Transverse colon (tissue), 4 donors: ENCODE data around the gene NOL8. TPM values are rescaled to one million over a fixed set of nuclear protein-coding genes. Genes with fewer than 3 reads are reported as not detected.
A peak's percentile ranks its signal among the peaks of the same experiment; 100 is the strongest.

Source experiments
- DNase-seq: peaks from one replicate; pipeline ENCODE4 v3.0.0-alpha.2; 2019
- H3K27ac ChIP-seq, 4 donors: fragments of 200-600 bp; sonication (generic); 2 replicates each; pipeline ENCODE4 v1.5.1; 2016 to 2018; ENCODE audit warnings: inconsistent platforms in 4 of 4
- H3K27me3 ChIP-seq: fragments of 200-600 bp; sonication (generic); 2 replicates; pipeline ENCODE4 v1.5.1; 2017; ENCODE audit warnings: inconsistent platforms
- H3K36me3 ChIP-seq, 4 donors: fragments of 200-600 bp; sonication (generic); 2 replicates each; pipeline ENCODE4 v1.5.1; 2017 to 2019; ENCODE audit warnings: inconsistent platforms in 4 of 4
- H3K4me1 ChIP-seq, 4 donors: fragments of 200-600 bp; sonication (generic); 2 replicates each; pipeline ENCODE4 v1.5.1; 2017 to 2020; ENCODE audit warnings: inconsistent platforms in 4 of 4
- H3K4me3 ChIP-seq, 4 donors: fragments of 200-600 bp; sonication (generic); 1 replicate in 1 of 4; 2 replicates in 3 of 4; pipeline versions ENCODE4 v1.5.1 to v1.6.1; 2017 to 2019; ENCODE audit warnings: inconsistent platforms in 4 of 4
- H3K9me3 ChIP-seq, 2 donors: fragments of 200-600 bp; sonication (generic); 2 replicates each; pipeline ENCODE4 v1.5.1; 2017 to 2019; ENCODE audit warnings: inconsistent platforms in 2 of 2
- EP300 ChIP-seq: sonication (generic); formaldehyde crosslinking; IDR thresholded peaks from one replicate; pipeline ENCODE4 v1.6.1; 2017; ENCODE audit warnings: antibody characterized with exemption, low read depth
- POLR2A ChIP-seq: fragments of 450-650 bp; IDR thresholded peaks from one replicate; pipeline ENCODE4 v1.6.1; 2016; ENCODE audit warnings: antibody characterized with exemption, mild to moderate bottlenecking, moderate library complexity
- POLR2AphosphoS5 ChIP-seq, 3 donors: sonication (generic); formaldehyde crosslinking; IDR thresholded peaks; one replicate each; pipeline ENCODE4 v1.6.1; 2016; ENCODE audit warnings: antibody characterized with exemption in 3 of 3
- WGBS, 2 donors: methylation state at CpG; one replicate each; pipeline ENCODE4 v1.1.5; 2018; ENCODE audit warnings: low coverage in 1 of 2; 5-methylcytosine and 5-hydroxymethylcytosine counted together
- in situ Hi-C, 4 donors: fragments of 200-750 bp; cut with MboI; loops; one replicate each; pipeline versions ENCODE4 v1.15.0 to v1.15.1; 2017; ENCODE audit warnings: low sequenced_read_pairs in 3 of 4, low pct_ligation_motif_present in 1 of 4, low pct_unique_long_range_greater_than_20kb in 1 of 4
- intact Hi-C: fragments of 100-400 bp; cut with DNase I; formaldehyde crosslinking; loops from one replicate; pipeline ENCODE4 v1.15.1; 2023; ENCODE audit warnings: low total_unique reads
- total RNA-seq, 4 donors: library from RNA; depleted of rRNA; stranded (reverse); fragments of >200 nt; gene quantifications; one replicate each; pipeline ENCODE4 v1.1.0, GENCODE V29; 2016
- TF ChIP-seq, protein P1 (sequence below), 5 experiments: fragments of 200-600 bp in 3 of 5; fragments of 450-650 bp in 2 of 5; sonication (generic) in 3 of 5; IDR thresholded peaks; 1 replicate in 2 of 5; 2 replicates in 3 of 5; pipeline ENCODE4 v1.5.1; 2016 to 2017; ENCODE audit warnings: antibody characterized with exemption in 5 of 5, inconsistent platforms in 3 of 5, mild to moderate bottlenecking in 2 of 5, moderate library complexity in 1 of 5

NOL8 gene
- total RNA-seq, 4 donors from 2014 or later = 17.6 to 86.2 (median 24.3) TPM

DNA sequence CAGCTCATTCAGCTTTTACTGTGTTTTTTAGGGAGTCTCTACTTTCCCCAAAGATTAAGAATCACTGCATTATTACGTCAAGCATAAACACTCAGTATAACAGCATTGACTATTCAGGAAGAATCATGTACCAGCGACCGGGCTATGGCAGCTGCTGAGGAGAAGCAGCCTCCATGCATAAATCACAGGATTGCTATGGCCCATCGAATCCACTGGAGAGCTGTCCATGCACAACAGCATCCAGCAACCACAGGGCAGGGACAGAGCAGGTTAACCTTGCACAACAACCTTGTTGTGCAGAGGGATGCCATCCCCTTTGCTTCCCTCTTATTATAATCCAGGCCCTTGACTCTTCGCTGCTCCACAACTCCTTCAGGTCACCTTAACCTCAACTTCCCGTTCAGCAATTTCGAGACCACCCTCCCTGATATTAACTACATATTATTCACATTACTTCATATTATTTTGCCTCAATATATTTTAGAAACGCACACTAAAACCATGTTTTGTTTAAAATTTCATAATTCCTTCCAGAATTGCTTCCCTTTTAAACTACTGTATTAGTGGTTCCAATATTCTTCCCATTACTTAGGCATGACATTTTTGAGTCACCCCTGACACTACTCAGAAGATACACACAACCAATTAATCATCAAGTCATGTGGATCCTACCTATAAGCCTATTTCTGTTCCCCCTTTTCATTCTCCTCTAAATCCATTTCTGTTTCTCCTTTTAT lies 32.6 kb downstream of the NOL8 start:
- in situ Hi-C loops = no loop called here

DNA sequence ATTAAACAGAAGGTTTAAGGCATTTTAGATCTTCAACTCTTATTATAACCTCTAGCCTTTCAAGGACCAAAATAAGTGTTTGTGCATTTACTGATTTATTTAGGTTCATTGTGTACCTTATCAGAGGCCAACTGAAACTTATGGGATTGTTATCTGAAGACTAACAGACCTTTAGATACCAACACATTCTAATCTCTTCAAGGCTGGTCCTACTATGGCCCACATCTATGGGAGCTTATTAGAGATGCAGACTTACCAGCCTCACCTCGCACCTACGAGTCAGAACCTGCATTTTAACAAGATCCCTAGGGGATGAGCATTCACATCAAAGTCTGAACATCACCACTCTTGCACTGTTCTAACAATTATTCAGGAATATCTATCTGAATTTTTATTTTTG lies 33.6 kb downstream of the NOL8 start:
- no peak overlapping the region for H3K27ac ChIP-seq
- TF ChIP-seq, protein P1, sequence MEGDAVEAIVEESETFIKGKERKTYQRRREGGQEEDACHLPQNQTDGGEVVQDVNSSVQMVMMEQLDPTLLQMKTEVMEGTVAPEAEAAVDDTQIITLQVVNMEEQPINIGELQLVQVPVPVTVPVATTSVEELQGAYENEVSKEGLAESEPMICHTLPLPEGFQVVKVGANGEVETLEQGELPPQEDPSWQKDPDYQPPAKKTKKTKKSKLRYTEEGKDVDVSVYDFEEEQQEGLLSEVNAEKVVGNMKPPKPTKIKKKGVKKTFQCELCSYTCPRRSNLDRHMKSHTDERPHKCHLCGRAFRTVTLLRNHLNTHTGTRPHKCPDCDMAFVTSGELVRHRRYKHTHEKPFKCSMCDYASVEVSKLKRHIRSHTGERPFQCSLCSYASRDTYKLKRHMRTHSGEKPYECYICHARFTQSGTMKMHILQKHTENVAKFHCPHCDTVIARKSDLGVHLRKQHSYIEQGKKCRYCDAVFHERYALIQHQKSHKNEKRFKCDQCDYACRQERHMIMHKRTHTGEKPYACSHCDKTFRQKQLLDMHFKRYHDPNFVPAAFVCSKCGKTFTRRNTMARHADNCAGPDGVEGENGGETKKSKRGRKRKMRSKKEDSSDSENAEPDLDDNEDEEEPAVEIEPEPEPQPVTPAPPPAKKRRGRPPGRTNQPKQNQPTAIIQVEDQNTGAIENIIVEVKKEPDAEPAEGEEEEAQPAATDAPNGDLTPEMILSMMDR (IDR thresholded peaks at IDR 0.05) = no peak
- no peak for TF ChIP-seq POLR2A
- H3K27me3 ChIP-seq = no peaks in the 10 kb centered on the region
- in situ Hi-C loops = no loop called here
- peaks cover 0 to 4% (median 0%) of the 10 kb centered on the region in 4 donors for H3K36me3 ChIP-seq
- 82 to 87% methylated on average over 2 of the region's 2 CpGs for WGBS, 2 donors
- intact Hi-C loops = loop anchor here (10.0 kb wide), 1 partner anchor 157 kb away; no protein-coding TSS in a partner anchor
- no peaks in the 10 kb centered on the region for H3K9me3 ChIP-seq
- no peak for DNase-seq
- no peak overlapping the region for H3K4me3 ChIP-seq
- peaks cover 7 to 31% (median 17%) of the 10 kb centered on the region in 4 donors for H3K4me1 ChIP-seq

More for the DNA sequence above, 32.6 kb downstream of the NOL8 start:
- Histone ChIP-seq H3K36me3 (peaks cover 0 to 12% (median 2%) of the 10 kb centered on the region in 4 donors), H3K4me1 (peaks cover 7 to 31% (median 17%) of the 10 kb centered on the region in 4 donors), H3K27me3 (no peaks in the 10 kb centered on the region), H3K27ac (peak overlapping the region; percentile 79 to 85 (median 82)), H3K9me3 (no peaks in the 10 kb centered on the region), H3K4me3 (peak overlapping the region; percentile 58 to 86 (median 72))
- intact Hi-C loops = loop anchor here (10.0 kb wide), 1 partner anchor 158 kb away; no protein-coding TSS in a partner anchor
- no peak for DNase-seq
- TF ChIP-seq POLR2AphosphoS5 (IDR thresholded peaks at IDR 0.05) = no peak
- TF ChIP-seq, protein P1 (IDR thresholded peaks at IDR 0.05) = no peak
- TF ChIP-seq EP300 = no peak
- TF ChIP-seq POLR2A = no peak
- 8 to 48% methylated on average over 3 to 8 of the region's 8 CpGs for WGBS, 2 donors

GRCh38 chr9:92290785-92291429 lies 34.2 kb downstream of the NOL8 start:
- Histone ChIP-seq H3K4me3 (no peak overlapping the region), H3K9me3 (no peaks in the 10 kb centered on the region), H3K36me3 (peaks cover 0 to 8% (median 3%) of the 10 kb centered on the region in 4 donors), H3K27me3 (no peaks in the 10 kb centered on the region), H3K27ac (no peak overlapping the region), H3K4me1 (peaks cover 7 to 31% (median 17%) of the 10 kb centered on the region in 4 donors)
- TF ChIP-seq POLR2A (no peak), EP300 (no peak), POLR2AphosphoS5 (IDR thresholded peaks at IDR 0.05) (no peak)
- TF ChIP-seq, protein P1 (IDR thresholded peaks at IDR 0.05) = no peak
- no peak for DNase-seq
- intact Hi-C loops (loop anchor here (10.0 kb wide), 1 partner anchor 156 kb away; no protein-coding TSS in a partner anchor), in situ Hi-C loops (no loop called here)
- WGBS, 2 donors = 68 to 80% methylated on average over 1 of the region's 1 CpG

DNA sequence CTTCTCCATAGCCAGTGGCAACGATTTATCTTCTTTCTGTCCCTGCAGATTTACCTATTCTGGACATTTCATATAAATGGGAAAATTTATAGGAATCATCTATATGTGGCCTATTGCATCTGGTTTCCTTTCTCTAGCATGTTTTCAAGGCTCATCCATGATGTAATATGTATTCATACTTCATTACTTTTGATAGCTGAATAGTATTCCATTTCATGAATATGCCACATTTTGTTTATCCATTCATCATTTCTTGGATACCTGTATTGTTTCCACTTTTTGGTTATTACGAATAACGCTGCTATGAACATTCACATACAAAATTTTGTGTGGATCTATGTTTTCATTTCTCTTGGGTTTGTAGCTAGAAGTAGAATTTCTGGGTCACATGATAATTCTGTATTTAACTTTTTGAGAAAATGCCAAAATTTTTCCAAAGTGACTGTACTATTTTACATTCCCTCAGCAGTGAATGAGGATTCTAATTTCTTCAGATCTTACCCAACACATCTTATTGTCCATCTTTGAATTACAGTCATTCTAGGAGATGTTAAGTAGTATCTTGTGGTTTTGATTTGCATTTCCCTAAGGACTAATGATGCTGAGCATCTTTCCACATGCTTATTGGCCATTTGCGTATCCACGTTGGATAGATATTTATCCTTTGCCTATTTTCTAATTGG lies 35.3 kb downstream of the NOL8 start:
- DNase-seq = no peak
- Histone ChIP-seq H3K4me1 (peaks cover 7 to 29% (median 17%) of the 10 kb centered on the region in 4 donors), H3K27ac (no peak overlapping the region), H3K27me3 (no peaks in the 10 kb centered on the region), H3K9me3 (no peaks in the 10 kb centered on the region), H3K4me3 (no peak overlapping the region), H3K36me3 (peaks cover 0 to 19% (median 4%) of the 10 kb centered on the region in 4 donors)
- 83 to 98% methylated on average over 5 of the region's 5 CpGs for WGBS, 2 donors
- TF ChIP-seq EP300 = no peak
- no peak for TF ChIP-seq POLR2AphosphoS5 (IDR thresholded peaks at IDR 0.05)
- intact Hi-C loops = loop anchor here (10.0 kb wide), 1 partner anchor 155 kb away; no protein-coding TSS in a partner anchor
- in situ Hi-C loops = no loop called here
